Keratinocyte (primary cell): ENCODE measurements around the gene PRDM1.

Source experiments
- CTCF ChIP-seq, 3 experiments: IDR thresholded peaks in 1 of 3; conservative IDR thresholded peaks in 1 of 3; optimal IDR thresholded peaks in 1 of 3; 2 replicates in 2 of 3; 3 replicates in 1 of 3; pipeline versions ENCODE3 to v1.5.1; 2011; ENCODE audit warnings: low read length in 3 of 3, mild to moderate bottlenecking in 3 of 3, moderate library complexity in 2 of 3, control low read depth in 1 of 3, inconsistent platforms in 1 of 3; ENCODE audit not compliant: insufficient read depth in 2 of 3; ENCODE audit errors: extremely low read depth in 1 of 3
- EZH2 ChIP-seq: IDR thresholded peaks from one replicate; pipeline ENCODE4 v1.6.1; 2012; ENCODE audit warnings: inconsistent platforms, mild to moderate bottlenecking, low read length, moderate library complexity

DNA sequence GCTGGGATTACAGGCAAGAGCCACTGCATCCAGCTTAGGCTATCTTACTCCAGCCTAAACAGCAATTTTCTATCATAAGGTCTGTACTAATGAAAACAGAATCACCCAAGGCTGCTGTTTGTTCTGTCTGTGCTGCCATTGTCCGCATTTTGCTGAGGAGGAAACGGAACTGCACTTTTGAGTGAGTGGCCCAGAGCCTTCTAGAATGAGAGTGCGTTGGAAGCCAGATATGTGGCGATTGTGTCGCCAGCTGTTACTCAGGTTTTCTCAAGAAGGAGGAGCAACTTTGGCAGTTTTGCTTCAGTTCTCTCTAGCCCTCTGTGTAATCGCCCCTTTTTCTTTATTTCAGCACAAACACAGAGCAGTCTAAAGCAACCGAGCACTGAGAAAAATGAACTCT, 18.3 kb downstream of the PRDM1 start:
- no peak for TF ChIP-seq CTCF (optimal IDR thresholded peaks at IDR 0.05 in 1 of 3, IDR thresholded peaks at IDR 0.05 in 1 of 3, conservative IDR thresholded peaks at IDR 0.05 in 1 of 3; ENCODE audit: extremely low read depth in 1 of 3, insufficient read depth in 2 of 3, low read length in 3 of 3)
- TF ChIP-seq EZH2: no peak
